Sigmoid colon (tissue), 7 donors: ENCODE data around the gene ATXN7L2. TPM values are rescaled to one million over a fixed set of nuclear protein-coding genes. Genes with fewer than 3 reads are reported as not detected.

Experiments
- DNase-seq: peaks from one replicate; pipeline ENCODE4 v3.0.0-alpha.2; 2019
- H3K27ac ChIP-seq, 4 donors: fragments of 200-600 bp; sonication (generic); one replicate each; pipeline ENCODE4 v1.5.1; 2016 to 2019; ENCODE audit warnings: mild to moderate bottlenecking in 1 of 4
- H3K27me3 ChIP-seq, 3 donors: fragments of 200-600 bp; sonication (generic); one replicate each; pipeline ENCODE4 v1.5.1; 2019; ENCODE audit warnings: mild to moderate bottlenecking in 1 of 3
- H3K36me3 ChIP-seq, 4 donors: fragments of 200-600 bp; sonication (generic); one replicate each; pipeline ENCODE4 v1.5.1; 2016 to 2019
- H3K4me1 ChIP-seq, 4 donors: fragments of 200-600 bp; sonication (generic); one replicate each; pipeline ENCODE4 v1.5.1; 2017 to 2019
- H3K4me3 ChIP-seq, 4 donors: fragments of 200-600 bp; sonication (generic); one replicate each; pipeline ENCODE4 v1.5.1; 2017 to 2019; ENCODE audit warnings: mild to moderate bottlenecking in 2 of 4, moderate library complexity in 1 of 4
- H3K9me3 ChIP-seq, 4 donors: fragments of 200-600 bp in 3 of 4; sonication (generic) in 3 of 4; one replicate each; pipeline versions ENCODE4 v1.5.1 to v1.6.1; 2013 to 2019
- CTCF ChIP-seq, 4 experiments: fragments of 450-650 bp in 3 of 4; fragments of 200-600 bp in 1 of 4; IDR thresholded peaks; one replicate each; pipeline ENCODE4 v1.5.1; 2016 to 2019; ENCODE audit warnings: antibody characterized with exemption in 4 of 4, mild to moderate bottlenecking in 3 of 4, moderate library complexity in 2 of 4
- EP300 ChIP-seq, 4 donors: sonication (generic); formaldehyde crosslinking; IDR thresholded peaks; one replicate each; pipeline ENCODE4 v1.6.1; 2017; ENCODE audit warnings: antibody characterized with exemption in 4 of 4
- POLR2A ChIP-seq, 2 donors: fragments of 450-650 bp; IDR thresholded peaks; one replicate each; pipeline ENCODE4 v1.6.1; 2016; ENCODE audit warnings: antibody characterized with exemption in 2 of 2, mild to moderate bottlenecking in 2 of 2, moderate library complexity in 2 of 2
- POLR2AphosphoS5 ChIP-seq, 4 donors: sonication (generic); formaldehyde crosslinking; IDR thresholded peaks; one replicate each; pipeline ENCODE4 v1.6.1; 2017; ENCODE audit warnings: antibody characterized with exemption in 4 of 4
- WGBS, 2 donors: extraction: QIAGEN DNeasy Blood & Tissue Kit; methylation state at CpG; one replicate each; pipeline ENCODE4 v1.1.7; 2013; 5-methylcytosine and 5-hydroxymethylcytosine counted together
- intact Hi-C: fragments of 100-400 bp; cut with DNase I; formaldehyde crosslinking; loops from one replicate; pipeline ENCODE4 v1.15.1; 2023
- polyA plus RNA-seq, 3 donors: library from polyadenylated mRNA; stranded (reverse); fragments of 200-250 nt; gene quantifications; one replicate each; pipeline ENCODE4 v1.2.3, GENCODE V29; 2013
- total RNA-seq, 4 donors: library from RNA; depleted of rRNA; stranded (reverse); fragments of >200 nt; gene quantifications; one replicate each; pipeline ENCODE4 v1.1.0, GENCODE V29; 2016
- donor health status: healthy with polysubstance abuse.
- donor health status: Bipolar disorder and iron deficiency.
- donor health status: healthy.

Gene ATXN7L2
- total and polyA plus RNA-seq, 7 donors, result 1.8 to 12.2 (median 2.5) TPM

- Histone ChIP-seq H3K27me3 (no peaks in the 10 kb centered on the region), H3K9me3 (no peaks in the 10 kb centered on the region), H3K27ac (no peak overlapping the region), H3K4me1 (peaks cover 0 to 70% (median 57%) of the 10 kb centered on the region in 4 donors), H3K4me3 (no peak overlapping the region), H3K36me3 (peaks cover 0 to 25% (median 13%) of the 10 kb centered on the region in 4 donors)
- TF ChIP-seq CTCF (IDR thresholded peaks at IDR 0.05) (no peak), EP300 (IDR thresholded peaks at IDR 0.05) (no peak), POLR2A (IDR thresholded peaks at IDR 0.05) (no peak), POLR2AphosphoS5 (IDR thresholded peaks at IDR 0.05) (no peak)
- intact Hi-C loops, result no loop called here
- DNase-seq, result no peak
- WGBS, 2 donors, result 75 to 81% methylated on average over 9 of the region's 9 CpGs
These were observed 13.9 kb downstream of the ATXN7L2 start for GRCh38 chr1:109497449-109498160.

- intact Hi-C loops, result no loop called here
- Histone ChIP-seq H3K27ac (peak overlapping the region in 3 of 4 donors; percentile 66 to 81 (median 76)), H3K4me1 (peaks cover 0 to 69% (median 56%) of the 10 kb centered on the region in 4 donors), H3K36me3 (peaks cover 0 to 25% (median 13%) of the 10 kb centered on the region in 4 donors), H3K4me3 (no peak overlapping the region), H3K27me3 (no peaks in the 10 kb centered on the region), H3K9me3 (no peaks in the 10 kb centered on the region)
- TF ChIP-seq CTCF (IDR thresholded peaks at IDR 0.05), result peak; percentile 29 to 66 (median 48)
- no peak for TF ChIP-seq EP300 (IDR thresholded peaks at IDR 0.05)
- 79 to 84% methylated on average over 12 of the region's 12 CpGs for WGBS, 2 donors
- DNase-seq, result no peak
These were observed 14.6 kb downstream of the ATXN7L2 start for GRCh38 chr1:109498161-109498801.

- no peak for TF ChIP-seq POLR2A (IDR thresholded peaks at IDR 0.05)
- no peak for TF ChIP-seq EP300 (IDR thresholded peaks at IDR 0.05)
- no peak for TF ChIP-seq CTCF (IDR thresholded peaks at IDR 0.05)
- no peak for TF ChIP-seq POLR2AphosphoS5 (IDR thresholded peaks at IDR 0.05)
- Histone ChIP-seq H3K4me3 (no peak overlapping the region), H3K4me1 (peaks cover 0 to 64% (median 54%) of the 10 kb centered on the region in 4 donors), H3K27ac (peak overlapping the region; percentile 63 to 81 (median 71)), H3K27me3 (no peaks in the 10 kb centered on the region), H3K36me3 (peaks cover 0 to 25% (median 13%) of the 10 kb centered on the region in 4 donors), H3K9me3 (no peaks in the 10 kb centered on the region)
- no peak for DNase-seq
- intact Hi-C loops, result no loop called here
- WGBS, 2 donors, result 82% methylated on average over 7 of the region's 7 CpGs
These were observed 15.4 kb downstream of the ATXN7L2 start for GRCh38 chr1:109499081-109499480.

DNA sequence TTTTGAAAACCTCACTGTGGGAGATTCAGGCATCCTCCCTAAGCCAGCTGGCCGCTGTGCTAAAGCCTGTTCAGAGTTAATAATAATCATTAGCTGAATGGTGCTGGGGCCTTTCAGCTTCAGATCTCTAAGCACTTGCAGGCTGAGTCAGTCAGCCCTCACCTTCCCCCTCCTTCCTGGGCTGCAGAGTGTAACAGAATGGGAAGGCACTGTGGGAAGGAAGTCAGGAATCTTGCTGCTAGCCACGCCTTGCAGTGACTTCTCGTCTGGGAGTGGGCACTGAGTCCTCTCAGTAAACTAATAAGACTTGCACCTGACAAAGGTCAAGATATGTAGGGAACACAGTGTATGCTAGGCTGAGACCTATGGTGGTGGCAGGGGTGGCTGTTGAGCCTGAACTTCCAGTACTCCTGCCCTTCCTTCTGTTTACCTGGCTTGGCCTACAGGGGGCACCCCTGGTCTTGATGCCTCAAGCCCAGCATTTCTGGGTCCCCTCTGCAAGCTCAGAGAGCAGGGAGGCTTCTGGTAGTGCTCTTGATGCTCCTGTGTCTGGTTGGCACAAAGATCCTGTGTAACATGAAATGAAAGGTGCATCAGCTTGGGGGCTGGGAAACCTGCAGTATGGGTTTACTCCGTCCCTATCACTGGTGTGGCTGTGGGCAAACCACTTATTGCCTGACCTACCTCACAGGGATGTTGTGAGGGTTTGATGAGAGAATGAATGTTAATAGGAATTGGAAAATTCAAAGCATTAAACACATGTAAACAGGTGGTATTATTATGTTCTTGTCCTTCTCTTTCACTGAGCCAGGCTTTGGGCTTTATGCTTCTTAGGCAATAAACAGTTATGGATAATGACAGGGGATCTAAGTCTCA lies 16.2 kb downstream of the ATXN7L2 start:
- intact Hi-C loops, result no loop called here
- peaks cover 0 to 59% (median 48%) of the 10 kb centered on the region in 4 donors for H3K4me1 ChIP-seq
- peak overlapping the region; percentile 63 to 81 (median 71) for H3K27ac ChIP-seq
- 51 to 69% methylated on average over 4 of the region's 4 CpGs for WGBS, 2 donors
- H3K9me3 ChIP-seq, result no peaks in the 10 kb centered on the region
- peaks cover 0 to 25% (median 13%) of the 10 kb centered on the region in 4 donors for H3K36me3 ChIP-seq
- no peak for DNase-seq
- no peak overlapping the region for H3K4me3 ChIP-seq
- TF ChIP-seq CTCF (IDR thresholded peaks at IDR 0.05), result peak in 3 of 4 experiments; percentile 36 to 48 (median 38)
- TF ChIP-seq POLR2A (IDR thresholded peaks at IDR 0.05), result no peak
- H3K27me3 ChIP-seq, result no peaks in the 10 kb centered on the region
